Activated CD8-positive, alpha-beta memory T cell treated with anti-CD3 and anti-CD28 coated beads for 36 hours (primary cell): ENCODE data around the gene PITPNM3. TPM values are rescaled to one million over a fixed set of nuclear protein-coding genes. Genes with fewer than 3 reads are reported as not detected.
"Not testable (repeated sequence)": the region's sequence is repeated elsewhere in the genome, so short reads cannot be mapped to it uniquely, and the experiment has no call there.

Experiments used
- CTCF ChIA-PET: fragments of 350-600 bp; sonication (Branson Sonifier 250); formaldehyde crosslinking; loops from one replicate; lab custom pipeline; 2021; ENCODE audit warnings: antibody characterized with exemption; lab: Charles Lee
- POLR2A ChIA-PET: fragments of 350-600 bp; sonication (Branson Sonifier 250); formaldehyde crosslinking; loops from one replicate; lab custom pipeline; 2021; ENCODE audit warnings: antibody characterized with exemption; lab: Charles Lee
- total RNA-seq, 2 experiments: library from RNA; stranded (reverse); gene quantifications; one replicate each; pipeline ENCODE4 v1.2.3, GENCODE V29; 2021

PITPNM3 gene
- under 1 TPM; 0.44 to 0.59 TPM for total RNA-seq

- ChIA-PET CTCF (interaction anchor here (1.6 kb wide), 1 partner anchor 83 kb away, joined by 4 read pairs; no protein-coding TSS in a partner anchor), POLR2A (no interaction called here)
Observed at GRCh38 chr17:6556121-6557039, at the start of gene PITPNM3. Gene PITPNM3 (minus strand): TSS chr17:6556555. CDS start chr17:6556406, 149 bp downstream.

- CTCF ChIA-PET = no interaction called here
- POLR2A ChIA-PET = no interaction called here
Observed at GRCh38 chr17:6605142-6605541, 48.8 kb upstream of the PITPNM3 start.

- ChIA-PET CTCF (interaction anchor here (0.6 kb wide), 1 partner anchor 1039 kb away, joined by 4 read pairs; no protein-coding TSS in a partner anchor), POLR2A (no interaction called here)
Observed at GRCh38 chr17:6603744-6604325, 47.5 kb upstream of the PITPNM3 start.

- CTCF ChIA-PET = no interaction called here
Observed at GRCh38 chr17:6602141-6602540, 45.8 kb upstream of the PITPNM3 start.

GRCh38 chr17:6599364-6599763 lies 43.0 kb upstream of the PITPNM3 start:
- ChIA-PET POLR2A (no interaction called here), CTCF (no interaction called here)

More at GRCh38 chr17:6602141-6602540, 45.8 kb upstream of the PITPNM3 start:
- POLR2A ChIA-PET = interaction anchor here (0.6 kb wide), 1 partner anchor 104 kb away, joined by 4 read pairs; no protein-coding TSS in a partner anchor

GRCh38 chr17:6597727-6598126 lies 41.4 kb upstream of the PITPNM3 start:
- CTCF ChIA-PET = interaction anchor here (0.6 kb wide), 1 partner anchor 992 kb away, joined by 3 read pairs; no protein-coding TSS in a partner anchor
- POLR2A ChIA-PET = no interaction called here

- ChIA-PET POLR2A (no interaction called here), CTCF (no interaction called here)
Observed at GRCh38 chr17:6596941-6597340, 40.6 kb upstream of the PITPNM3 start.

- ChIA-PET POLR2A (no interaction called here), CTCF (no interaction called here)
Observed at GRCh38 chr17:6596511-6596910, 40.2 kb upstream of the PITPNM3 start.

GRCh38 chr17:6596081-6596480 lies 39.7 kb upstream of the PITPNM3 start:
- ChIA-PET POLR2A (no interaction called here), CTCF (no interaction called here)

- POLR2A ChIA-PET = not testable (repeated sequence)
Observed at GRCh38 chr17:6593371-6593770, 37.0 kb upstream of the PITPNM3 start.

GRCh38 chr17:6592173-6592572 lies 35.8 kb upstream of the PITPNM3 start:
- ChIA-PET POLR2A (no interaction called here), CTCF (no interaction called here)

More at GRCh38 chr17:6593371-6593770, 37.0 kb upstream of the PITPNM3 start:
- CTCF ChIA-PET = not testable (repeated sequence)

- CTCF ChIA-PET = no interaction called here
- POLR2A ChIA-PET = interaction anchor here (0.7 kb wide), 1 partner anchor 57 kb away, joined by 3 read pairs; no protein-coding TSS in a partner anchor
Observed at GRCh38 chr17:6591599-6592158, 35.3 kb upstream of the PITPNM3 start.

- ChIA-PET POLR2A (no interaction called here), CTCF (no interaction called here)
Observed at GRCh38 chr17:6589266-6589946, 33.1 kb upstream of the PITPNM3 start.

- ChIA-PET POLR2A (no interaction called here), CTCF (no interaction called here)
Observed at GRCh38 chr17:6588165-6588564, 31.8 kb upstream of the PITPNM3 start.

GRCh38 chr17:6587310-6587709 lies 31.0 kb upstream of the PITPNM3 start:
- ChIA-PET CTCF (no interaction called here), POLR2A (no interaction called here)

- POLR2A ChIA-PET = no interaction called here
Observed at GRCh38 chr17:6583411-6583810, 27.1 kb upstream of the PITPNM3 start.

GRCh38 chr17:6580625-6581024 lies 24.3 kb upstream of the PITPNM3 start:
- CTCF ChIA-PET = interaction anchor here (0.7 kb wide), 1 partner anchor 648 kb away, joined by 3 read pairs; no protein-coding TSS in a partner anchor
- POLR2A ChIA-PET = interaction anchor here (0.5 kb wide), 1 partner anchor 14 kb away, joined by 3 read pairs; no protein-coding TSS in a partner anchor

More at GRCh38 chr17:6583411-6583810, 27.1 kb upstream of the PITPNM3 start:
- CTCF ChIA-PET = no interaction called here

GRCh38 chr17:6578491-6578890 lies 22.1 kb upstream of the PITPNM3 start:
- ChIA-PET CTCF (interaction anchor here (0.6 kb wide), 1 partner anchor 104 kb away, joined by 3 read pairs; no protein-coding TSS in a partner anchor), POLR2A (no interaction called here)

GRCh38 chr17:6577686-6578263 lies 21.4 kb upstream of the PITPNM3 start:
- ChIA-PET CTCF (no interaction called here), POLR2A (no interaction called here)
